Rectal smooth muscle tissue (tissue), 1 donor: ENCODE measurements around the gene COL23A1.

Experiments
- H3K27ac ChIP-seq: one replicate; pipeline ENCODE4 v1.7.0; 2013; ENCODE audit warnings: low read depth, low read length, inconsistent platforms
- H3K27me3 ChIP-seq: one replicate; pipeline ENCODE4 v1.7.0; 2013; ENCODE audit warnings: low read length; ENCODE audit not compliant: control insufficient read depth, insufficient read depth
- H3K36me3 ChIP-seq: one replicate; pipeline ENCODE4 v1.7.0; 2013; ENCODE audit warnings: low read length; ENCODE audit not compliant: control insufficient read depth, insufficient read depth
- H3K4me1 ChIP-seq: one replicate; pipeline ENCODE4 v1.7.0; 2013; ENCODE audit warnings: low read length; ENCODE audit not compliant: control insufficient read depth, insufficient read depth
- H3K4me3 ChIP-seq: one replicate; pipeline ENCODE4 v1.7.0; 2013; ENCODE audit warnings: low read length
- H3K9ac ChIP-seq: one replicate; pipeline ENCODE4 v1.7.0; 2013; ENCODE audit warnings: low read length

The COL23A1 gene

GRCh38 chr5:178284996-178285395 is 305.2 kb downstream of the COL23A1 start:
- H3K27ac ChIP-seq: no peak overlapping the region

GRCh38 chr5:178284093-178284675 is 306.0 kb downstream of the COL23A1 start:
- no peak overlapping the region for H3K9ac ChIP-seq
- no peak overlapping the region for H3K27ac ChIP-seq

More at GRCh38 chr5:178284996-178285395, 305.2 kb downstream of the COL23A1 start:
- H3K36me3 ChIP-seq: no peaks in the 10 kb centered on the region
- H3K4me1 ChIP-seq: no peaks in the 10 kb centered on the region
- H3K4me3 ChIP-seq: no peak overlapping the region
- H3K27me3 ChIP-seq: no peaks in the 10 kb centered on the region
- no peak overlapping the region for H3K9ac ChIP-seq

GRCh38 chr5:178283520-178283919 is 306.7 kb downstream of the COL23A1 start:
- Histone ChIP-seq H3K4me3 (no peak overlapping the region), H3K36me3 (no peaks in the 10 kb centered on the region), H3K27ac (no peak overlapping the region), H3K4me1 (no peaks in the 10 kb centered on the region), H3K9ac (no peak overlapping the region), H3K27me3 (no peaks in the 10 kb centered on the region)

More at GRCh38 chr5:178284093-178284675, 306.0 kb downstream of the COL23A1 start:
- H3K4me1 ChIP-seq: no peaks in the 10 kb centered on the region
- no peaks in the 10 kb centered on the region for H3K36me3 ChIP-seq
- H3K27me3 ChIP-seq: no peaks in the 10 kb centered on the region
- no peak overlapping the region for H3K4me3 ChIP-seq

- H3K4me3 ChIP-seq: no peak overlapping the region
- no peaks in the 10 kb centered on the region for H3K36me3 ChIP-seq
- no peaks in the 10 kb centered on the region for H3K4me1 ChIP-seq
- H3K27ac ChIP-seq: no peak overlapping the region
- no peak overlapping the region for H3K9ac ChIP-seq
- H3K27me3 ChIP-seq: no peaks in the 10 kb centered on the region
Measured at GRCh38 chr5:178282391-178282790, 307.8 kb downstream of the COL23A1 start.

GRCh38 chr5:178281331-178281730 is 308.9 kb downstream of the COL23A1 start:
- Histone ChIP-seq H3K9ac (no peak overlapping the region), H3K27ac (no peak overlapping the region), H3K27me3 (no peaks in the 10 kb centered on the region), H3K36me3 (no peaks in the 10 kb centered on the region), H3K4me1 (no peaks in the 10 kb centered on the region), H3K4me3 (no peak overlapping the region)

GRCh38 chr5:178280631-178281030 is 309.6 kb downstream of the COL23A1 start:
- no peak overlapping the region for H3K4me3 ChIP-seq
- no peaks in the 10 kb centered on the region for H3K27me3 ChIP-seq
- H3K9ac ChIP-seq: no peak overlapping the region
- H3K27ac ChIP-seq: no peak overlapping the region
- H3K36me3 ChIP-seq: no peaks in the 10 kb centered on the region
- no peaks in the 10 kb centered on the region for H3K4me1 ChIP-seq

GRCh38 chr5:178279723-178280438 is 310.3 kb downstream of the COL23A1 start:
- H3K36me3 ChIP-seq: no peaks in the 10 kb centered on the region
- H3K4me3 ChIP-seq: no peak overlapping the region
- H3K9ac ChIP-seq: no peak overlapping the region
- no peaks in the 10 kb centered on the region for H3K27me3 ChIP-seq
- H3K4me1 ChIP-seq: no peaks in the 10 kb centered on the region
- no peak overlapping the region for H3K27ac ChIP-seq

GRCh38 chr5:178279026-178279722 is 311.0 kb downstream of the COL23A1 start:
- Histone ChIP-seq H3K27ac (no peak overlapping the region), H3K4me3 (no peak overlapping the region), H3K4me1 (no peaks in the 10 kb centered on the region), H3K9ac (no peak overlapping the region), H3K36me3 (no peaks in the 10 kb centered on the region), H3K27me3 (no peaks in the 10 kb centered on the region)

- Histone ChIP-seq H3K4me3 (no peak overlapping the region), H3K4me1 (no peaks in the 10 kb centered on the region), H3K9ac (no peak overlapping the region), H3K27ac (no peak overlapping the region), H3K36me3 (no peaks in the 10 kb centered on the region), H3K27me3 (no peaks in the 10 kb centered on the region)
Measured at GRCh38 chr5:178278358-178279023, 311.7 kb downstream of the COL23A1 start.

GRCh38 chr5:178277866-178278265 is 312.3 kb downstream of the COL23A1 start:
- Histone ChIP-seq H3K9ac (no peak overlapping the region), H3K27ac (no peak overlapping the region), H3K4me1 (no peaks in the 10 kb centered on the region), H3K36me3 (no peaks in the 10 kb centered on the region), H3K27me3 (no peaks in the 10 kb centered on the region), H3K4me3 (no peak overlapping the region)

GRCh38 chr5:178277346-178277745 is 312.8 kb downstream of the COL23A1 start:
- Histone ChIP-seq H3K27me3 (no peaks in the 10 kb centered on the region), H3K36me3 (no peaks in the 10 kb centered on the region), H3K4me3 (no peak overlapping the region), H3K9ac (no peak overlapping the region), H3K27ac (no peak overlapping the region), H3K4me1 (no peaks in the 10 kb centered on the region)

GRCh38 chr5:178274781-178275537 is 315.2 kb downstream of the COL23A1 start:
- H3K4me3 ChIP-seq: no peak overlapping the region
- H3K36me3 ChIP-seq: no peaks in the 10 kb centered on the region
- H3K4me1 ChIP-seq: no peaks in the 10 kb centered on the region
- no peaks in the 10 kb centered on the region for H3K27me3 ChIP-seq
- H3K9ac ChIP-seq: no peak overlapping the region
- H3K27ac ChIP-seq: no peak overlapping the region
